Measurements from ENCODE around the gene CMTM8. TPM values are rescaled to one million over a fixed set of nuclear protein-coding genes. Genes with fewer than 3 reads are reported as not detected.

Gene CMTM8
- total RNA-seq, 2 experiments from 2014 or later, result 6.1 to 7.5 TPM

DNA sequence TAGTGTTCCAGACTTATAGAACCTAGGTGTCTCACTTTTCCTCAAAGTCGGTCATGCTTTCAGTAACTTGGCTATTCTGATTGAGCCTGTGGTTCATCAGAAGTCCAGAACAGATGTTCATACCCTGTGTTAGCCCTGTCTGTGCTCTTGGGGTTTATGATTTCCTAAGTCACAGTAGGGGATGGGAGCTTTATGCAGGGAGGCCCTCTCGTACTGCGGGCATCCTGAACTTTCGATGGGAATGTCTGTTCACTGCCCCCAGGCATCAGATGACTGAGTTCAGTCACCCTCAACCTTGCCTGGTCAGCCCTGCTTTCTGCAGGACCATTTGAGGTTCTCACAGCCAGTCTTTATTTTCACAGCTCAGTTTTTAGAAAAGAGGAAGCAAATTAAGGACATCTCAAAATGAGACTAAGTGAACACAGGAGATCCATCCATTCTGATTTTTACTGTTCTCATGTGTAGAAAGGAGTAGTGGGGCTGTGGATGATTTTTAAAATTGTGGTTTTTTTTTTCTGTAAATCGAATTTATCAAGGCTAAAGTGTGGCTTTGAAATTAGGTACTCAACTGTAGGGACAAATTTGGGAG, 71.3 kb downstream of the CMTM8 start:
- no peak overlapping the region for H3K27ac Mint-ChIP-seq
- no peaks in the 10 kb centered on the region for H3K36me3 ChIP-seq (ENCODE audit: insufficient read depth, low read length)
- H3K36me3 Mint-ChIP-seq (ENCODE audit: low read depth), result no peaks in the 10 kb centered on the region
- H3K4me3 Mint-ChIP-seq, result no peak overlapping the region
- peaks cover 68% of the 10 kb centered on the region for H3K4me1 Mint-ChIP-seq (ENCODE audit: low read depth)
- H3K9me3 ChIP-seq (ENCODE audit: control insufficient read depth in 1 of 2, insufficient read depth in 1 of 2, low read length in 2 of 2), result no peaks in the 10 kb centered on the region
- intact Hi-C loops (cut with DNase I, micrococcal nuclease), result no loop called here
- H3K4me1 ChIP-seq (ENCODE audit: insufficient read depth, low read length), result peaks cover 23% of the 10 kb centered on the region
- no peaks in the 10 kb centered on the region for H3K9me3 Mint-ChIP-seq
- CTCF ChIA-PET, result no interaction called here
- H3K27ac ChIP-seq (ENCODE audit: low read depth in 1 of 2, low read length in 2 of 2), result no peak overlapping the region
- no peaks in the 10 kb centered on the region for H3K27me3 Mint-ChIP-seq
- POLR2A ChIA-PET, result no interaction called here
- H3K4me3 ChIP-seq (ENCODE audit: low read length), result no peak overlapping the region
- TF ChIP-seq, protein P1, sequence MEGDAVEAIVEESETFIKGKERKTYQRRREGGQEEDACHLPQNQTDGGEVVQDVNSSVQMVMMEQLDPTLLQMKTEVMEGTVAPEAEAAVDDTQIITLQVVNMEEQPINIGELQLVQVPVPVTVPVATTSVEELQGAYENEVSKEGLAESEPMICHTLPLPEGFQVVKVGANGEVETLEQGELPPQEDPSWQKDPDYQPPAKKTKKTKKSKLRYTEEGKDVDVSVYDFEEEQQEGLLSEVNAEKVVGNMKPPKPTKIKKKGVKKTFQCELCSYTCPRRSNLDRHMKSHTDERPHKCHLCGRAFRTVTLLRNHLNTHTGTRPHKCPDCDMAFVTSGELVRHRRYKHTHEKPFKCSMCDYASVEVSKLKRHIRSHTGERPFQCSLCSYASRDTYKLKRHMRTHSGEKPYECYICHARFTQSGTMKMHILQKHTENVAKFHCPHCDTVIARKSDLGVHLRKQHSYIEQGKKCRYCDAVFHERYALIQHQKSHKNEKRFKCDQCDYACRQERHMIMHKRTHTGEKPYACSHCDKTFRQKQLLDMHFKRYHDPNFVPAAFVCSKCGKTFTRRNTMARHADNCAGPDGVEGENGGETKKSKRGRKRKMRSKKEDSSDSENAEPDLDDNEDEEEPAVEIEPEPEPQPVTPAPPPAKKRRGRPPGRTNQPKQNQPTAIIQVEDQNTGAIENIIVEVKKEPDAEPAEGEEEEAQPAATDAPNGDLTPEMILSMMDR (IDR thresholded peaks at IDR 0.05), result no peak
- no peak for DNase-seq
- no peaks in the 10 kb centered on the region for H3K27me3 ChIP-seq (ENCODE audit: control insufficient read depth in 1 of 2, insufficient read depth in 2 of 2, low read length in 2 of 2)
- no peak for ATAC-seq (ENCODE audit: poor library complexity)

DNA sequence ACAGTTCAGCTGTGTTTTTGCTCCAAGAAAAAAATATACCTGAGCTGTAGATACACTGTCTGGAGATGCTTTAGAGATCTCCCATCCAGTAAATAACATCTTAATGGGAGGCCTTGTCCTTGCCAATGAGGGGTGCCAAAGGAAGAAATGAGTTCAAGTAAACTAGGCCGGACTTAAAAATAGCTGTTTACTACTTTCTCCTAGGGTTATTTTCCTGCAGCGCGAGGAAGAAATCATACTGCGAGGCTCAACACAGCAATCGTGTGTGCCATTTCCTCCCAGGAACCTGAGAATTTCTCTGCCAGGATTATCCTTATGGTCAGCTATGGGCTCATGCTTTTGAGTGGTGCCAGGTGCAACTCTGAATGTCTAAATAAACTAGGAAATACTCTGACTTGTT, 71.9 kb downstream of the CMTM8 start:
- TF ChIP-seq, protein P1 (IDR thresholded peaks at IDR 0.05), result no peak
- Histone ChIP-seq H3K27me3 (ENCODE audit: control insufficient read depth in 1 of 2, insufficient read depth in 2 of 2, low read length in 2 of 2) (no peaks in the 10 kb centered on the region), H3K27ac (ENCODE audit: low read depth in 1 of 2, low read length in 2 of 2) (no peak overlapping the region), H3K4me1 (ENCODE audit: insufficient read depth, low read length) (peaks cover 23% of the 10 kb centered on the region), H3K4me3 (ENCODE audit: low read length) (no peak overlapping the region), H3K36me3 (ENCODE audit: insufficient read depth, low read length) (no peaks in the 10 kb centered on the region), H3K9me3 (ENCODE audit: control insufficient read depth in 1 of 2, insufficient read depth in 1 of 2, low read length in 2 of 2) (no peaks in the 10 kb centered on the region)
- POLR2A ChIA-PET, result no interaction called here
- intact Hi-C loops (cut with DNase I, micrococcal nuclease), result no loop called here
- H3K9me3 Mint-ChIP-seq, result no peaks in the 10 kb centered on the region
- no peak for ATAC-seq (ENCODE audit: poor library complexity)
- H3K4me3 Mint-ChIP-seq, result no peak overlapping the region
- H3K36me3 Mint-ChIP-seq (ENCODE audit: low read depth), result no peaks in the 10 kb centered on the region
- peaks cover 62% of the 10 kb centered on the region for H3K4me1 Mint-ChIP-seq (ENCODE audit: low read depth)
- DNase-seq, result no peak
- CTCF ChIA-PET, result no interaction called here
- H3K27me3 Mint-ChIP-seq, result no peaks in the 10 kb centered on the region
- no peak overlapping the region for H3K27ac Mint-ChIP-seq

DNA sequence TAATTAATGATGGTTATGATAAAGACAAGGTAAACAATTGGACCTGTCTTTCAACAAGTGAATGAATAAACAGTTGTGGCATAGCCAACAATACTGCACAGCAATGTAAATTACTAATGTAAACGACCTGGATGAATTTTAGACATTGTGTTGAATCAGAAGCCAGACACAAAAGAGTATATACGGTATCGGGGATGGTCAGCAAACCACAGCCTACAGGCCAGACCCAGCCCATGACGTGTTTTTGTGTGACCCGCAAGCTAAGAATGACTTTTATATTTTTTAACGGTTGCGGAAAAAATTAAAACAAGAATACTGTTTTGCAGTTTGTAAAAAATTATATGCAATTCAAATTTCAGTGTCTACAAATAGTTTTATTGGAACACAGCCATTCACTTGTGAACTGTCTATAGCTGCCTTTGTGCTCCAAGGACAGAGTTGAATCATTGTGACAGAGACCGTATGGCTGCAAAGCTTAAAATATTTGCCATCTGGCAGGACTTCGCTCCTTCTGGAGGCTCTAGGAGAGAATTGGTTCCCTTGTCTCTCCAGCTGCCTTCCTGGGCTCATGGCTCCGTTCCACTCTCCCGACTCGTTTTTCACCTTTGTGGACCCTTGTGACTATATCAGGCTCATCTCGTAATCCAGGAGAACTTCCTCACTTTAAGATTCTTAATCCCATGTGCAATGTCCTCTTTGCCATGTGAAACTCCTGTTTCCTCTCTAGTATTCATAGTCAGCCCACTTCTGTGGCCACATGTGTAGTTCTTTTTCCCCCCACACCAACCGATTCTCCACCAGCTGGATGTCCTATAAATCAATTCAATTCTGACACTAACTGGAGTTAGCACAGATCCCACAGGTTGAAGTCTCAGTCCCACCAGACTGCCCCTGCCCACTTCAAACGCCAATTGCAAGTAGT, 72.7 kb downstream of the CMTM8 start:
- intact Hi-C loops (cut with DNase I, micrococcal nuclease), result no loop called here
- Histone ChIP-seq H3K4me3 (ENCODE audit: low read length) (no peak overlapping the region), H3K36me3 (ENCODE audit: insufficient read depth, low read length) (no peaks in the 10 kb centered on the region), H3K4me1 (ENCODE audit: insufficient read depth, low read length) (peaks cover 23% of the 10 kb centered on the region), H3K27ac (ENCODE audit: low read depth in 1 of 2, low read length in 2 of 2) (no peak overlapping the region), H3K9me3 (ENCODE audit: control insufficient read depth in 1 of 2, insufficient read depth in 1 of 2, low read length in 2 of 2) (no peaks in the 10 kb centered on the region), H3K27me3 (ENCODE audit: control insufficient read depth in 1 of 2, insufficient read depth in 2 of 2, low read length in 2 of 2) (no peaks in the 10 kb centered on the region)
- H3K9me3 Mint-ChIP-seq, result no peaks in the 10 kb centered on the region
- peaks cover 54% of the 10 kb centered on the region for H3K4me1 Mint-ChIP-seq (ENCODE audit: low read depth)
- TF ChIP-seq, protein P1 (IDR thresholded peaks at IDR 0.05), result no peak
- H3K4me3 Mint-ChIP-seq, result no peak overlapping the region
- H3K36me3 Mint-ChIP-seq (ENCODE audit: low read depth), result no peaks in the 10 kb centered on the region
- no peaks in the 10 kb centered on the region for H3K27me3 Mint-ChIP-seq
- ATAC-seq (ENCODE audit: poor library complexity), result no peak
- H3K27ac Mint-ChIP-seq, result no peak overlapping the region
- DNase-seq, result no peak
- CTCF ChIA-PET, result no interaction called here
- POLR2A ChIA-PET, result interaction anchor here (2.9 kb wide), 1 partner anchor 8 kb away, joined by 19 read pairs; no protein-coding TSS in a partner anchor
